Measurements from ENCODE around the gene FKBP1A.

DNA sequence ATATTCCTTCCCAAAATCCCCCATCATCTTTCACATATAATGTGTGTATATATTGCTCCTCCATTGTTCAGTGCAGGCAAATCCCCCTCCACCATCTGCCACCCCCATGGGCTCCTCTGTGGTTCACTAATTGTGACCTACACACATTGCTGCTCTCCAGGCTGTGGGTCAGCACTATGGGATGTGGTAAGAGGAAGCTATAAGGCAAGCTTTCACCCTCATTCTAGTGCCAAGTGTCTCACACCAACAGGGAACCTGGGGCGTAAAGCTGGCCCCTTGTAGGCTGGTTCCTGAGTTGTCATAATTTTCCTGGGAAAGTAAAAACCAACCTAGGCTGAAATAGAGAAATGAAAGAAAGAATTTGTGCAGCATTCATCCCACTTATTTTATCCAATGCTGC is 16.8 kb downstream of the FKBP1A start:
- TF ChIP-seq, protein P1, sequence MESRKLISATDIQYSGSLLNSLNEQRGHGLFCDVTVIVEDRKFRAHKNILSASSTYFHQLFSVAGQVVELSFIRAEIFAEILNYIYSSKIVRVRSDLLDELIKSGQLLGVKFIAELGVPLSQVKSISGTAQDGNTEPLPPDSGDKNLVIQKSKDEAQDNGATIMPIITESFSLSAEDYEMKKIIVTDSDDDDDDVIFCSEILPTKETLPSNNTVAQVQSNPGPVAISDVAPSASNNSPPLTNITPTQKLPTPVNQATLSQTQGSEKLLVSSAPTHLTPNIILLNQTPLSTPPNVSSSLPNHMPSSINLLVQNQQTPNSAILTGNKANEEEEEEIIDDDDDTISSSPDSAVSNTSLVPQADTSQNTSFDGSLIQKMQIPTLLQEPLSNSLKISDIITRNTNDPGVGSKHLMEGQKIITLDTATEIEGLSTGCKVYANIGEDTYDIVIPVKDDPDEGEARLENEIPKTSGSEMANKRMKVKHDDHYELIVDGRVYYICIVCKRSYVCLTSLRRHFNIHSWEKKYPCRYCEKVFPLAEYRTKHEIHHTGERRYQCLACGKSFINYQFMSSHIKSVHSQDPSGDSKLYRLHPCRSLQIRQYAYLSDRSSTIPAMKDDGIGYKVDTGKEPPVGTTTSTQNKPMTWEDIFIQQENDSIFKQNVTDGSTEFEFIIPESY (CRISPR knock-in tag; IDR thresholded peaks at IDR 0.05), result no peak
- no peak for TF ChIP-seq HCFC1 (IDR thresholded peaks at IDR 0.05; ENCODE audit: low read depth, low read length)
- no peak for TF ChIP-seq ZNF77 (CRISPR knock-in tag; IDR thresholded peaks at IDR 0.05)

Data from K562 (cell line).